Fibroblast of skin of back (primary cell): Measurements from ENCODE around the gene PRKAB2.
A peak's percentile ranks its signal among the peaks of the same experiment; 100 is the strongest.
"Not testable (repeated sequence)": the region's sequence is repeated elsewhere in the genome, so short reads cannot be mapped to it uniquely, and the experiment has no call there.

Source experiments
- DNase-seq: peaks from one replicate; pipeline ENCODE4 v3.0.0-alpha.2; 2013

The PRKAB2 gene

GRCh38 chr1:147171399-147172167 is 687 bp downstream of the PRKAB2 start:
- DNase-seq = peak; percentile 20

- DNase-seq = no peak
These were observed 2.2 kb downstream of the PRKAB2 start for GRCh38 chr1:147169840-147170674.

DNA sequence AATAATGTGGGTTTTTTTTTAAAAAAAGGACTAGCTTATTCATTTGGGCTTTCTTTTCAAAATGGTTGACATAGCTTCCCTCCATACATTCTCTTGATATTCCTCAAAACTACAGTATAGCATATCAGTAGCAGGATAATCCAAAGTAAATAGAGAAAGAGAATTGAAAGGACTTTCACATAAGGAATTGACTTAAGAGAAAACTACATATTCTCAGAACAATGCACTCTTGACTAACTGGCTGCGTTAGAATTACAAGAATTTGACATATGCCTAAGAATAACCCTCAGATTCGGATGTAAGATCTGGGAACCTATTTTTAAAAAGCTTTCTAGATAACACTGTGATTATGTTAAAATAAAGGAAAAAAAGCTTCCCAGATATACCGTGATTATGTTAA is 3.1 kb downstream of the PRKAB2 start:
- DNase-seq = peak; percentile 74

DNA sequence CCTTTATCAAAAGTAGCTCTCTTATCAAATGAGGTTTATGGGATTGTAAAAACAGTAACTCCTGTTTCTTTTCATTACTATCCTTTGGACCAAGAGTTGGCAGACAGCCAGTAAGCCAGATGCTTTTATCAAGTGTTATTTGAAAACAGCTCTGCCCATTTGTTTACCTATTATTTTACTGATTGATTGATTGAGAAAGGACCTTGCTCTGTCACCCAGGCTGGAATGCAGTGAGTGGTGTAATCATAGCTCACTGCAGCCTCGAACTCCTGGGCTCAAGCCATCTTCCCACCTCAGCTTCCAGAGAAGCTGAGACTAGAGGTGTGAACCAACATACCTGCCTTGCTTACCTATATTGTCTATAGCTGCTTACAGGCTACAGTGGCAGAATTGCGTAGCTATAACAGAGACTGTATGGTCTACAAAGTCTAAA is 3.6 kb downstream of the PRKAB2 start:
- DNase-seq = peak; percentile 25

DNA sequence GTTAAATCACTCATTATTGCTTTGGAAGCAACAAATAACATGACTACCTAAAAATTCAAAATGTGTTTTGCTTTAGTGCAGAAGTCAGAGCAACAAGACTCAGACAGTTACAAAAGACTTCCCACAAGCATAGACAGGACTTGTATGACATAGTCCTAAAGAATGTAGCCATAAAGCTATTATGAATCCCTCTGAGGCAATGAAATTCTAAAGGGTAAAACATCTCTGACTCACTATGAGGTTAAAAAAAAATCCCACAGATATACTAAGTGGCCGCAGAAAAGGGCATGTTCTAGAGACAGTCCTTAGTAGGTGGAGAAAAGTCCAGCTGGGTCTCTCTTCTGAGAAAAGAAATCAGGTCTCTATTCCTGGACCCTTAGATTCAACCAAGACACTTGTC is 4.9 kb downstream of the PRKAB2 start:
- peak; percentile 97 for DNase-seq

DNA sequence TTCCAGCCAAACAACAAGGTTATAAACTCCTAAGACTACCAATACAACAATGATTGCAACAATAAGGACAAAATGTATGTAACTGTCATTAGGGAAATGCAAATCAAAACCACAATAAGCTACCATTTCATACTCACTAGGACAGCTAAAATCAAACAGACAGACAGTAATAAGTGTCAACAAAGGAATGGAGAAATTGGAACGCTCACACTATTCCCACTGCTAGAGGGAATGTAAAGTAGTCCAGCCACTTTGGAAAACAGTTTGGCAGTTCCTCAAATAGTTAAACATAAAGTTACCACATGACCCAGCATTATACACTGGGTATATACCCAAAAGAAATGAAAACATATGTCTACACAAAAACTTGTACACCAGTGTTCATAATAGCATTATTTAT is 9.3 kb downstream of the PRKAB2 start:
- DNase-seq = no peak

DNA sequence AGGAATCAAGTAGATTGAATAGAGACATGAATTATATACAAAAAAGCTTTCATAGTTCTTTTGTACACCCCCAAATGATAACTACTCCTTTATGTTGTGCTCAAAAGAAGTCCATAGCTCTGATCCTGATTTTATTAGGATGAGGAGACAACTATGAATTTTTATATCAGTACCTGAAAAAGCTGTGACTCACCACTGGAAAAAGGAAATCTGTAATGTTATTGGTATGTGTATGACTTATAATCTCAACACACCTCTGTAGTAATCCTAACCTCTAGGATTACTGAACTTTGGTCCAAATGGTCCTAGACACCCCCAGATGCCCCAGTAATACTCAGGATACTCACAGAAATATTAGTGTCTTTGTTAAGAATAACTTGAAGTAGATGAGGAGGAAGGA is 10.2 kb downstream of the PRKAB2 start:
- DNase-seq = no peak

DNA sequence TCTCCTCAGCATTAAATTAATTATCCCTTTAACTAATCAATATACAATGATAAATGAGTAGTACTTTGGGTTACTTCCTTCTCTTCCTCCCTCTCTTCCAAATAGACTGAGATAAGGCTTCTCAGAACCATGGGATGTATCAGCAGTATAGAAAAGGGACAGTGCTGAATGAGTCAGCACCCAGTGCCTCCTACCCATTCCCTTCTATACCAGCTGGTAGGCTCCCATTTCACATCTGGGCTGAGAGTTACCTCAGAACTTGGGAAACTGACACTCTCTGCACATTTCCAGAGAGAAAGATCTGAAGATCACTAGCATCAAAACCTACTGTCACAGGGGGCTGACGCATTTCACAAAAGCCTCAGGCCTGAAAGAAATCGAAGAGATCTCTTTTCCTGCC is 15.2 kb downstream of the PRKAB2 start:
- DNase-seq = not testable (repeated sequence)

DNA sequence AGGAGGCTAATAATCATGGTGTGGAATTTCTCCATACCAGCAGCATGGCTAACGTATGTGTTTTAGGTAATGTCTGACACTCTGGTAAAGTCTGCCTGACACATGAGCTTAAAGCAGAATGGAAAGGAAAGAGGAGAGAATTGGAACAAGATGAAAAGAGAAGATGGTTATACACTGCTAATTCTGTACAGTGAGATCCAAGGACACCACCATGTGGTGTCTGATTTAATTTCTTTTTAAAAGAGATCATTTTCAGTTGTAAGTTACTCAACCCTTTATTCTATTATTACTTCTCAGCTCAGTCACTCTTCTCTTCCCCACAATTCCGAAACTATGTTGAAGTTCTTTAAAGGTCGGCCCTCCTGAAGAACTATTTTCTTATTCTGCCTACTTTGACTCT is 15.6 kb downstream of the PRKAB2 start:
- DNase-seq = no peak

GRCh38 chr1:147152772-147153171 is 19.5 kb downstream of the PRKAB2 start:
- DNase-seq = no peak

- no peak for DNase-seq
These were observed 21.0 kb downstream of the PRKAB2 start for GRCh38 chr1:147151244-147151643.

DNA sequence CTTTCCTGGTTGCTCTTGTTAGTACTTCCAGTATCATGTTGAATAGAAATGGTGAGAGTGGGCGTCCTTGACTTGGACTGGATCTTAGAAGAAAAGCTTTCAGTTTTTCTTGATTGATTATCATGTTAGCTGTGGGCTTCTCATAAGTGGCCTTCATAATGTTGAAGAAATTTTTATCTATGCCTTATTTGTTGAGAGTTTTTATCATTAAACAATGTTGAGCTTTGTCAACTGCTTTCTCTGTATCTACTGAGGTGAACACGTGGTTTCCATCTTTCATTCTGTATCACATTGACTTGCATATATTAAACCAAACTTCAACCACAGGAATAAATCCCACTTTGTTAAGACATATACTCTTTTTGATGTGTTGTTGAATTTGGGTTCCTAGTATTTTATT is 29.4 kb downstream of the PRKAB2 start:
- DNase-seq = no peak

- not testable (repeated sequence) for DNase-seq
These were observed 41.5 kb downstream of the PRKAB2 start for GRCh38 chr1:147130721-147131120.

GRCh38 chr1:147129116-147129873 is 43.0 kb downstream of the PRKAB2 start:
- no peak for DNase-seq

GRCh38 chr1:147124266-147124665 is 48.0 kb downstream of the PRKAB2 start:
- DNase-seq = no peak

DNA sequence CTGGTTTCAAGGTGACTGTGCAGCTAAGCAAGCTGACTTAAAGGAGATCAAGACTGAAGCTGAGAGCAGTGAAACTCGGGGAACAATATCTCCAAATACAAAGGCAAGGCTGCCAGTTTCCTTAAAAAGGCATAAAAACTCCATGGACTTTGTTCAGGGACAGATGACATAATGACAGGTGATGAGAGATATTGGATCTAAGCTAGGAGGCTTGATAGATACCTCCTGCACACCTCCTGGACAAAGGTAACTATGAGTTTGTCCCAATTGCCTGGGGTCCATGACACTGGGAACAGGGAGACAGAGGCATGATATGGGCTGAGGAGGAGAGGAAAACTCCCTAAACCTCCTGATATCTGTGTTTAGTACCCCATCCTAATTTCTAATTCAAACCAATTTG is 55.2 kb downstream of the PRKAB2 start:
- DNase-seq = no peak

GRCh38 chr1:147115496-147115895 is 56.8 kb downstream of the PRKAB2 start:
- no peak for DNase-seq

GRCh38 chr1:147115079-147115478 is 57.2 kb downstream of the PRKAB2 start:
- not testable (repeated sequence) for DNase-seq

GRCh38 chr1:147114353-147114752 is 57.9 kb downstream of the PRKAB2 start:
- DNase-seq = not testable (repeated sequence)

GRCh38 chr1:147111381-147112130 is 60.7 kb downstream of the PRKAB2 start:
- DNase-seq = no peak

DNA sequence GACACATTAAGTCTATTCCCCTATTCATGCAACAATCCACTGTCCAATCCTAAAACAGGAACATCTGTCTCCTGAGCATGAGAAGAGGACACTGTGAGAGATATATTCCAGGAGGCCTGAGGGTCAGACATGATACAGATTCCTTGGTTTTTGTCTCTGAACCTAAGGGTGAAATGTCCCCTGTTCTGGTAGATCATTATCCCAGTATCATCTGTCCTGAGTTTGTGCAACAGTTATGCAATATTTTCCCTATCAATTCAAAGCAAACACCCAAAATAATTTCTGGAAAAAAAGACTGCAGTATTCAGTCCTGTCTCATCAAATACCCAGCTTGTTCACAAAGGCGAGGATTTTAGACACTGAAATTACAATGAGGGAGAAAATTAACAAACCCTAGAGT is 61.4 kb downstream of the PRKAB2 start:
- DNase-seq = no peak

DNA sequence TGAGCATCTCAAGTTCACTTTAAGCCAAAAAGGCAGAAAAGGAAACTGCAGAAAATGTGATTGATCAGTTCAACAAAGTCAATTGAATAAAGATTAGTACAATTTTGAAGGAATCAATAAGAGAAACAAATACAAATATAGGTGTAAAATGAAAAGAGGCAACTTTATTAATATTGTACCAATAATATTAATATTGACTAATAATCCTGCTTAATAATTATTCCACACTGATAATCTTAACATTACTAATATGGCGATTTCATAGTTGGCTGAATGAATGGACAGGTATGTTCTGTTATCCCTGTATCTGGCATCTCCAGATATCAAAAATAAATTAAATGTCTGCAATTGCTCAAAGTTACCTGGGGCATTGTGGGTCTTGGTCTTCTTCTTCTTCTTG is 61.8 kb downstream of the PRKAB2 start:
- no peak for DNase-seq
